ENCODE results near the gene EXOC1. TPM values are rescaled to one million over a fixed set of nuclear protein-coding genes. Genes with fewer than 3 reads are reported as not detected.

The EXOC1 gene
- total and polyA plus RNA-seq, 2 experiments from 2014 or later = 13.4 to 22.2 TPM

DNA sequence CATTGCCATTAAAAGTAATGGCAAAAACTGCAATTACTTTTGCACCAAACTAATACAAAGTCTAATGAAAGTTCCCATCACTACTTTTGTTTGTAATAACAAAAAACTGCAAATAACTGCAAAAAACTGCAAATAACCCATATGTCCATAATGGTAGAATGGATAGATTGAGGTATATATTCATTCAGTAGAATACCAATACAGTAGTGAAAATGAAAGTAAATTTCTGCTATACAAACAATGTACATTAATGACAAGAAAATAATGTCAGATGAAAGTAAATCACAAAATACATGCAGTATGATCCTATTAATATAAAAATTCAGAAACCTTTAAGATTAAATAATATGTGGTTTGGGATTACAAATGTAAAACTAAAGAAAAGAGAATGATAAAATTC lies 54.0 kb downstream of the EXOC1 start:
- no peak for TF ChIP-seq ZNF331 (CRISPR knock-in tag; IDR thresholded peaks at IDR 0.05; ENCODE audit: low read depth)
- TF ChIP-seq JUNB (IDR thresholded peaks at IDR 0.05; ENCODE audit: unreplicated experiment) = no peak
- H3K9me3 Mint-ChIP-seq = no peaks in the 10 kb centered on the region; the same call in 2 of the 3 replicates
- Histone ChIP-seq H2AFZ (no peak overlapping the region), H3K27ac (ENCODE audit: low read depth) (no peak overlapping the region), H3F3A (replicated peaks; ENCODE audit: low read depth) (no peaks in the 10 kb centered on the region), H4K20me1 (replicated peaks; ENCODE audit: insufficient read depth) (no peaks in the 10 kb centered on the region), H3K4me1 (ENCODE audit: insufficient read depth) (no peaks in the 10 kb centered on the region), H3K4me3 (no peak overlapping the region), H3K27me3 (ENCODE audit: insufficient read depth) (no peaks in the 10 kb centered on the region), H3K79me2 (replicated peaks; ENCODE audit: insufficient read depth) (no peaks in the 10 kb centered on the region), H3K9me2 (ENCODE audit: insufficient read depth) (no peaks in the 10 kb centered on the region), H3K36me3 (ENCODE audit: insufficient read depth) (no peaks in the 10 kb centered on the region), H3K4me2 (no peak overlapping the region)
- no peaks in the 10 kb centered on the region; the same call in 2 of the 3 replicates for H3K36me3 Mint-ChIP-seq (ENCODE audit: low read depth)
- ATAC-seq = no peak
- no peak overlapping the region for H3K4me3 Mint-ChIP-seq
- peaks cover 5% of the 10 kb centered on the region for H3K27me3 Mint-ChIP-seq (ENCODE audit: insufficient read depth, low read depth, poor library complexity)
- no peaks in the 10 kb centered on the region for H3K4me1 Mint-ChIP-seq
- DNase-seq (ENCODE audit: low spot score) = no peak
- no peak overlapping the region for H3K27ac Mint-ChIP-seq

DNA sequence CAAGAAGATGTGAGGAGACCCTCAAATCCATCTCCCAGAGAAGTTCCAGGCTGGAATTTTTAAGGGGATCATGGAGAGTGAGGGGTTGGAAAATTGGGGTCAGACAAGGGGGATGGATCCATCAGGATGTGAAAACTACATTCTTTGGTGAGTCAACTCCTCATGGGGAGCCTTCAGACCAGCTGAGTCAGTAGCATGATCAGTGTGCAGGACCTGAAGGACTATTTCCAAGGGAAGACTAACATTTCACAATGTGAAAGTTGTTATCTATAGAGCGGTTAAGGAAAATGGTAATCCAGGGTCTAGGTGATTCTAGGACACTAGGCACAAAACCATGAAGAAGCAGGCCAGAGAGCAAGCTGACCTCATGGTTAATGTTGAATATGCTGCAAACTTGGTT lies 56.7 kb downstream of the EXOC1 start:
- H3K4me1 Mint-ChIP-seq = no peaks in the 10 kb centered on the region
- H3K4me3 Mint-ChIP-seq = no peak overlapping the region
- Histone ChIP-seq H3K4me1 (ENCODE audit: insufficient read depth) (no peaks in the 10 kb centered on the region), H3F3A (replicated peaks; ENCODE audit: low read depth) (no peaks in the 10 kb centered on the region), H3K9me2 (ENCODE audit: insufficient read depth) (no peaks in the 10 kb centered on the region), H4K20me1 (replicated peaks; ENCODE audit: insufficient read depth) (no peaks in the 10 kb centered on the region), H3K79me2 (replicated peaks; ENCODE audit: insufficient read depth) (no peaks in the 10 kb centered on the region), H3K4me3 (no peak overlapping the region), H3K4me2 (no peak overlapping the region), H3K36me3 (ENCODE audit: insufficient read depth) (no peaks in the 10 kb centered on the region), H3K27ac (ENCODE audit: low read depth) (no peak overlapping the region), H3K27me3 (ENCODE audit: insufficient read depth) (no peaks in the 10 kb centered on the region), H2AFZ (no peak overlapping the region)
- DNase-seq (ENCODE audit: low spot score) = no peak
- H3K27me3 Mint-ChIP-seq (ENCODE audit: insufficient read depth, low read depth, poor library complexity) = peaks cover 5% of the 10 kb centered on the region
- ATAC-seq = no peak
- TF ChIP-seq, protein P1, sequence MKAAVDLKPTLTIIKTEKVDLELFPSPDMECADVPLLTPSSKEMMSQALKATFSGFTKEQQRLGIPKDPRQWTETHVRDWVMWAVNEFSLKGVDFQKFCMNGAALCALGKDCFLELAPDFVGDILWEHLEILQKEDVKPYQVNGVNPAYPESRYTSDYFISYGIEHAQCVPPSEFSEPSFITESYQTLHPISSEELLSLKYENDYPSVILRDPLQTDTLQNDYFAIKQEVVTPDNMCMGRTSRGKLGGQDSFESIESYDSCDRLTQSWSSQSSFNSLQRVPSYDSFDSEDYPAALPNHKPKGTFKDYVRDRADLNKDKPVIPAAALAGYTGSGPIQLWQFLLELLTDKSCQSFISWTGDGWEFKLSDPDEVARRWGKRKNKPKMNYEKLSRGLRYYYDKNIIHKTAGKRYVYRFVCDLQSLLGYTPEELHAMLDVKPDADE (IDR thresholded peaks at IDR 0.05) = no peak
- no peak for TF ChIP-seq EZH2 (IDR thresholded peaks at IDR 0.05; ENCODE audit: low read depth, unreplicated experiment)
- TF ChIP-seq, protein P2, sequence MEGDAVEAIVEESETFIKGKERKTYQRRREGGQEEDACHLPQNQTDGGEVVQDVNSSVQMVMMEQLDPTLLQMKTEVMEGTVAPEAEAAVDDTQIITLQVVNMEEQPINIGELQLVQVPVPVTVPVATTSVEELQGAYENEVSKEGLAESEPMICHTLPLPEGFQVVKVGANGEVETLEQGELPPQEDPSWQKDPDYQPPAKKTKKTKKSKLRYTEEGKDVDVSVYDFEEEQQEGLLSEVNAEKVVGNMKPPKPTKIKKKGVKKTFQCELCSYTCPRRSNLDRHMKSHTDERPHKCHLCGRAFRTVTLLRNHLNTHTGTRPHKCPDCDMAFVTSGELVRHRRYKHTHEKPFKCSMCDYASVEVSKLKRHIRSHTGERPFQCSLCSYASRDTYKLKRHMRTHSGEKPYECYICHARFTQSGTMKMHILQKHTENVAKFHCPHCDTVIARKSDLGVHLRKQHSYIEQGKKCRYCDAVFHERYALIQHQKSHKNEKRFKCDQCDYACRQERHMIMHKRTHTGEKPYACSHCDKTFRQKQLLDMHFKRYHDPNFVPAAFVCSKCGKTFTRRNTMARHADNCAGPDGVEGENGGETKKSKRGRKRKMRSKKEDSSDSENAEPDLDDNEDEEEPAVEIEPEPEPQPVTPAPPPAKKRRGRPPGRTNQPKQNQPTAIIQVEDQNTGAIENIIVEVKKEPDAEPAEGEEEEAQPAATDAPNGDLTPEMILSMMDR (conservative IDR thresholded peaks at IDR 0.05; ENCODE audit: low read depth in 2 of 2) = no peak
- no peak for TF ChIP-seq ZNF331 (CRISPR knock-in tag; IDR thresholded peaks at IDR 0.05; ENCODE audit: low read depth)
- TF ChIP-seq JUNB (IDR thresholded peaks at IDR 0.05; ENCODE audit: unreplicated experiment) = no peak
- TF ChIP-seq CREB1 (CRISPR knock-in tag; IDR thresholded peaks at IDR 0.05; ENCODE audit: low read depth) = no peak
- no peak for TF ChIP-seq NANOG (IDR thresholded peaks at IDR 0.05; ENCODE audit: borderline replicate concordance)
- no peak for TF ChIP-seq EZH2phosphoT487 (IDR thresholded peaks at IDR 0.05; ENCODE audit: unreplicated experiment)
- TF ChIP-seq, protein P3, sequence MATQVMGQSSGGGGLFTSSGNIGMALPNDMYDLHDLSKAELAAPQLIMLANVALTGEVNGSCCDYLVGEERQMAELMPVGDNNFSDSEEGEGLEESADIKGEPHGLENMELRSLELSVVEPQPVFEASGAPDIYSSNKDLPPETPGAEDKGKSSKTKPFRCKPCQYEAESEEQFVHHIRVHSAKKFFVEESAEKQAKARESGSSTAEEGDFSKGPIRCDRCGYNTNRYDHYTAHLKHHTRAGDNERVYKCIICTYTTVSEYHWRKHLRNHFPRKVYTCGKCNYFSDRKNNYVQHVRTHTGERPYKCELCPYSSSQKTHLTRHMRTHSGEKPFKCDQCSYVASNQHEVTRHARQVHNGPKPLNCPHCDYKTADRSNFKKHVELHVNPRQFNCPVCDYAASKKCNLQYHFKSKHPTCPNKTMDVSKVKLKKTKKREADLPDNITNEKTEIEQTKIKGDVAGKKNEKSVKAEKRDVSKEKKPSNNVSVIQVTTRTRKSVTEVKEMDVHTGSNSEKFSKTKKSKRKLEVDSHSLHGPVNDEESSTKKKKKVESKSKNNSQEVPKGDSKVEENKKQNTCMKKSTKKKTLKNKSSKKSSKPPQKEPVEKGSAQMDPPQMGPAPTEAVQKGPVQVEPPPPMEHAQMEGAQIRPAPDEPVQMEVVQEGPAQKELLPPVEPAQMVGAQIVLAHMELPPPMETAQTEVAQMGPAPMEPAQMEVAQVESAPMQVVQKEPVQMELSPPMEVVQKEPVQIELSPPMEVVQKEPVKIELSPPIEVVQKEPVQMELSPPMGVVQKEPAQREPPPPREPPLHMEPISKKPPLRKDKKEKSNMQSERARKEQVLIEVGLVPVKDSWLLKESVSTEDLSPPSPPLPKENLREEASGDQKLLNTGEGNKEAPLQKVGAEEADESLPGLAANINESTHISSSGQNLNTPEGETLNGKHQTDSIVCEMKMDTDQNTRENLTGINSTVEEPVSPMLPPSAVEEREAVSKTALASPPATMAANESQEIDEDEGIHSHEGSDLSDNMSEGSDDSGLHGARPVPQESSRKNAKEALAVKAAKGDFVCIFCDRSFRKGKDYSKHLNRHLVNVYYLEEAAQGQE (IDR thresholded peaks at IDR 0.05; ENCODE audit: unreplicated experiment) = no peak
- TF ChIP-seq POLR2AphosphoS5 (IDR thresholded peaks at IDR 0.05; ENCODE audit: low read depth) = no peak
- TF ChIP-seq STAT1 (IDR thresholded peaks at IDR 0.05; ENCODE audit: unreplicated experiment) = no peak
- no peak for TF ChIP-seq ZNF114 (CRISPR knock-in tag; IDR thresholded peaks at IDR 0.05)
- H3K9me3 Mint-ChIP-seq = no peaks in the 10 kb centered on the region; the same call in 2 of the 3 replicates
- no peak overlapping the region for H3K27ac Mint-ChIP-seq
- no peaks in the 10 kb centered on the region; the same call in 2 of the 3 replicates for H3K36me3 Mint-ChIP-seq (ENCODE audit: low read depth)
